Measurements from ENCODE around the gene RNU6-7.

The RNU6-7 gene

GRCh38 chr14:32193532-32193931, 8.3 kb upstream of the RNU6-7 start:
- H3K4me3 ChIP-seq (ENCODE audit: low read depth, low read length): no peak overlapping the region
- TF ChIP-seq, protein P1, sequence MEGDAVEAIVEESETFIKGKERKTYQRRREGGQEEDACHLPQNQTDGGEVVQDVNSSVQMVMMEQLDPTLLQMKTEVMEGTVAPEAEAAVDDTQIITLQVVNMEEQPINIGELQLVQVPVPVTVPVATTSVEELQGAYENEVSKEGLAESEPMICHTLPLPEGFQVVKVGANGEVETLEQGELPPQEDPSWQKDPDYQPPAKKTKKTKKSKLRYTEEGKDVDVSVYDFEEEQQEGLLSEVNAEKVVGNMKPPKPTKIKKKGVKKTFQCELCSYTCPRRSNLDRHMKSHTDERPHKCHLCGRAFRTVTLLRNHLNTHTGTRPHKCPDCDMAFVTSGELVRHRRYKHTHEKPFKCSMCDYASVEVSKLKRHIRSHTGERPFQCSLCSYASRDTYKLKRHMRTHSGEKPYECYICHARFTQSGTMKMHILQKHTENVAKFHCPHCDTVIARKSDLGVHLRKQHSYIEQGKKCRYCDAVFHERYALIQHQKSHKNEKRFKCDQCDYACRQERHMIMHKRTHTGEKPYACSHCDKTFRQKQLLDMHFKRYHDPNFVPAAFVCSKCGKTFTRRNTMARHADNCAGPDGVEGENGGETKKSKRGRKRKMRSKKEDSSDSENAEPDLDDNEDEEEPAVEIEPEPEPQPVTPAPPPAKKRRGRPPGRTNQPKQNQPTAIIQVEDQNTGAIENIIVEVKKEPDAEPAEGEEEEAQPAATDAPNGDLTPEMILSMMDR (conservative IDR thresholded peaks at IDR 0.05; ENCODE audit: low read depth, low read length): no peak
- DNase-seq (ENCODE audit: low read depth): no peak

GRCh38 chr14:32195636-32196035, 6.2 kb upstream of the RNU6-7 start:
- DNase-seq (ENCODE audit: low read depth): no peak
- H3K4me3 ChIP-seq (ENCODE audit: low read depth, low read length): no peak overlapping the region
- TF ChIP-seq, protein P1 (conservative IDR thresholded peaks at IDR 0.05; ENCODE audit: low read depth, low read length): no peak

DNA sequence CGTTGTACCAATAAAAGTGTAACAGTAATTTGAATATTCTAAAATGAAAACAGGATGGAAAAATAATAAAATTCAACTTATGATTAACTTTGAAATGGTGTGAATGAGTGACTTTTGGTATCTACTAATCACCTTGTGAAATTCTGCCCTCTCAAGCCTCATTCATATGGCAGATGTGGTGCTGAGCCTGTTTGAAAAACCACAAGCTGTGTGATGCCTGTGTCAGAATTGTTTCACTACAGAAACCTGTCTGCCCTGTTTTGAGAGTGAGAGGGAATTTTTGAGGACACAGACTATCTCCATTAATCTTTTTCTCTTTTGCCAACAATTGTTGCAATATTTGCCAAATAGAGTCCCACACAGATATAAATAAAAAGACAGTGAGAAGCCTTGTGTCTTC, 3.9 kb upstream of the RNU6-7 start:
- DNase-seq (ENCODE audit: low read depth): no peak
- no peak overlapping the region for H3K4me3 ChIP-seq (ENCODE audit: low read depth, low read length)
- TF ChIP-seq, protein P1 (conservative IDR thresholded peaks at IDR 0.05; ENCODE audit: low read depth, low read length): no peak

DNA sequence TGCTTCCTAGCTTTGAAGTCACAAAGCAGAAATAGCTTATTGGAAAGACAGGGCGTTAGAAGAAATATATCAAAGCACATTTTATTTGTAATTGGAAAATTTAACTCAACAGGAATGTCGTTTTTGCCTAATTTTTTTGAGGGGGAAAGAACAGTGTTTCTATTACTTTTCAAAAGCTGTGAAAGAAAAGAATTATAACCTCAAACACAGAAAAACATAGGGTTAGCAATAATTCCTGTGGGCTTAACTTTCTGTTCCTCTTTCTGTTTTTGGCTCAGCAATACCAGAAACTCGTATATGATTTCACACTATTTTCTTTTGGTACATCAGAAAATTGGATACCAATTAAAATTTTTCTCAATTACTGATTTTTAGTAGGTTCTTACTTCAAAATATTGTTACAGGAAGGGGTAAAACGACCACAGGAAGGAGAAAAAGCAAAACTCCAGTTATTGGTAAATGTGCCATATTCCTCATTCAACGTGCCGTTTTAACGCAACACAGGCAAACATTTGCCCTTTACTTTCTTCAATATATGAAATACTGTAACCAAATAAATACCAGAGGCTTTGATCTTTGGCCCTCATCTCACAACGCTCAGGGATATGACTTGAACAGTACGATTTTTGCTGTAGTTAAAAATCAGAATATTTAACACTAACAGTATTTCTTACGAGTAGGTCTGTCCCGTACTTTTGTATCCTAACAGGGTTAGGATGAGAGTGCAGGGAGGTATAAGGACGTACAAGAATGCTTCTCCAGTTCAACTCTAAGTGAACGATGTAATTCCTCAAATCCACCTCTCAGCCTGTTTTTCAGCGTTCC, 1.3 kb upstream of the RNU6-7 start:
- TF ChIP-seq, protein P1 (conservative IDR thresholded peaks at IDR 0.05; ENCODE audit: low read depth, low read length): no peak
- no peak for DNase-seq (ENCODE audit: low read depth)
- H3K4me3 ChIP-seq (ENCODE audit: low read depth, low read length): peak overlapping the region; percentile 72

DNA sequence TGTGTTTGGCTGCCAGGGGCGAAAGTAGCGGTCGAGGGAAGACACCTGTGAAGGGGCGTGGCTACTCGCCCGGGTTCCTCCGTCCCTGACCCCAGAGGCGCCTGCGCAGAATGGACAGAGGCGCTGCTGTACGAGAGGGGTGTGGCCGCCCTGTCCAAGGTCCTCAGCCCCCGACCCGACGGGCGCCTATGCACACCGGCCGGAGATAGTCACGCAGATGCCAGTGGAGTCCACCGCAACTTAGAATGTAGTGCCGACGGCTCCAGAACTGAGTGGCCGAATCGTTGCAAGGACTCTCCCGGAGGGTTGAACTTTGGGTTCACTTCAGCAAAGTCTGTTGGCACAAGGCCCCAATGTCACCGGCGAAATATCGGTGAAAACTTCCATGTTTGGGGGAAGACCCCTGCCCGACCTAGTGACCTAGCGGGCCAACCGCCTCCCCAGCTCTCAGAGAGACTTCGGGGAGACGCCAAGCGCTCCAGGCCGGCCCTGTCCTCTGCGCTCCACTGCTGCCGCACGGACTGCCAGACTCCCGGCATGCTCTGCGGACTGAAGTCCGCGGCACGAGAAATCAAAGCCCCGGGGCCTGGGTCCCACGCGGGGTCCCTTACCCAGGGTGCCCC, 541 bp upstream of the RNU6-7 start:
- TF ChIP-seq, protein P1 (conservative IDR thresholded peaks at IDR 0.05; ENCODE audit: low read depth, low read length): no peak
- H3K4me3 ChIP-seq (ENCODE audit: low read depth, low read length): peak overlapping the region; percentile 72
- peak; percentile 68 for DNase-seq (ENCODE audit: low read depth)

- peak; percentile 56 for DNase-seq (ENCODE audit: low read depth)
- peak overlapping the region; percentile 72 for H3K4me3 ChIP-seq (ENCODE audit: low read depth, low read length)
- TF ChIP-seq, protein P1 (conservative IDR thresholded peaks at IDR 0.05; ENCODE audit: low read depth, low read length): no peak
Observed at GRCh38 chr14:32202491-32202997, 699 bp downstream of the RNU6-7 start.

Data from choroid plexus epithelial cell (primary cell).